MG63 (cell line): ENCODE results near the gene SKI. TPM values are rescaled to one million over a fixed set of nuclear protein-coding genes. Genes with fewer than 3 reads are reported as not detected.
"Not testable (repeated sequence)": the region's sequence is repeated elsewhere in the genome, so short reads cannot be mapped to it uniquely, and the experiment has no call there.

Experiments
- DNase-seq: peaks from one replicate; pipeline ENCODE4 v3.0.0-alpha.2; 2020
- H3K27me3 ChIP-seq: fragments of 250-450 bp; sonication (Bioruptor Pico); 2 replicates; pipeline ENCODE4 v1.5.1; 2020; ENCODE audit warnings: mild to moderate bottlenecking, moderate library complexity
- H3K36me3 ChIP-seq: fragments of 250-450 bp; sonication (Bioruptor Pico); 2 replicates; pipeline ENCODE4 v1.5.1; 2020; ENCODE audit warnings: mild to moderate bottlenecking, moderate library complexity
- H3K4me3 ChIP-seq: fragments of 250-450 bp; sonication (Bioruptor Pico); 2 replicates; pipeline ENCODE4 v1.5.1; 2020; ENCODE audit warnings: mild to moderate bottlenecking, moderate library complexity
- H3K9me3 ChIP-seq: fragments of 250-450 bp; sonication (Bioruptor Pico); 2 replicates; pipeline ENCODE4 v1.5.1; 2020; ENCODE audit warnings: mild to moderate bottlenecking, moderate library complexity
- total RNA-seq: library from RNA; depleted of rRNA; stranded (reverse); fragments of >200 nt; shearing (Covaris generic); gene quantifications from 2 replicates; pipeline ENCODE4 v1.2.3, GENCODE V29; 2014; ENCODE audit warnings: low replicate concordance

The SKI gene
- total RNA-seq, 1 experiment from 2014 or later = 9.2 TPM

DNA sequence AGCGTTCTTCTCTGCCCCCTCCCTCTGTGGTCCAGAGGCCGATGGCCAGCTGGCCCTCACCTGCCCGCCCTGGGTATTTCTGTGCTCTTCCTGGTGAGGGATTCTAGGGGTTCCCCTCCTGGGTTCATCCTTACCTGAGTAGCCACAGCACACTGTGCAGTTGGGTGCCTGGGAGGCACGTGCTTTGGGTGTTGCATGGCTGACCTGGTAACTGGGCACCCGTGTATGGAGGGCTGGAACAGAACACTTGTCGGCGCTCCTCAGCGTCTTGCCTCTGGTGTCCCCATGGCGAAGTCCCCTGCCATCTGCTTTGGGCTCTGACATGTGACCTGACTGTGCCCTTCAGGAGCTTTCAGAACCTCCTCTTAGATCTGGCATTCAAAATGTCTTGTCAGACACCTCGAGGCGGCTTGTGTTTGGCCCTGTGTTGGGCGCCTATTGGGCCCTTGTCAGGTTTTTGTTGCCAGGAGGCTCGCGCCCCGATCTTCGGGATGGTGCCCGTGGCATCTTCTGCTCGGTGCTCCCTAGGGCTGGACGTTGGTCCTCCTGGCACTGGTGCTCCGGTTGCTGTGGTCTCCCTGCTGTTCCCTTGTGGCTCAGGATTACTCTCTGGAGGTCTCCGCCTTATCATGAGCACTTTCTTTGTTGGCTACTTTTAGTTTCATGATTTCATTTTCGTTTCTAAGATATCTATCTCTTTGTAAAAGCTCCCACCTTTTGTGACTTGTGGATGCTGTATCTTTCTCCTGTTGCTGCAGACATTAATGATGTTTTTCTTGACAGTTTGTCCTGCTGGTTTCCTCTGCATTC is 28.5 kb downstream of the SKI start:
- H3K4me3 ChIP-seq = no peak overlapping the region
- peaks cover 8% of the 10 kb centered on the region for H3K9me3 ChIP-seq
- no peaks in the 10 kb centered on the region for H3K27me3 ChIP-seq
- H3K36me3 ChIP-seq = peaks cover 37% of the 10 kb centered on the region
- no peak for DNase-seq

- no peaks in the 10 kb centered on the region for H3K27me3 ChIP-seq
- H3K9me3 ChIP-seq = peaks cover 8% of the 10 kb centered on the region
- H3K4me3 ChIP-seq = no peak overlapping the region
- peaks cover 33% of the 10 kb centered on the region for H3K36me3 ChIP-seq
- DNase-seq = no peak
These were observed 29.1 kb downstream of the SKI start for GRCh38 chr1:2257245-2257627.

DNA sequence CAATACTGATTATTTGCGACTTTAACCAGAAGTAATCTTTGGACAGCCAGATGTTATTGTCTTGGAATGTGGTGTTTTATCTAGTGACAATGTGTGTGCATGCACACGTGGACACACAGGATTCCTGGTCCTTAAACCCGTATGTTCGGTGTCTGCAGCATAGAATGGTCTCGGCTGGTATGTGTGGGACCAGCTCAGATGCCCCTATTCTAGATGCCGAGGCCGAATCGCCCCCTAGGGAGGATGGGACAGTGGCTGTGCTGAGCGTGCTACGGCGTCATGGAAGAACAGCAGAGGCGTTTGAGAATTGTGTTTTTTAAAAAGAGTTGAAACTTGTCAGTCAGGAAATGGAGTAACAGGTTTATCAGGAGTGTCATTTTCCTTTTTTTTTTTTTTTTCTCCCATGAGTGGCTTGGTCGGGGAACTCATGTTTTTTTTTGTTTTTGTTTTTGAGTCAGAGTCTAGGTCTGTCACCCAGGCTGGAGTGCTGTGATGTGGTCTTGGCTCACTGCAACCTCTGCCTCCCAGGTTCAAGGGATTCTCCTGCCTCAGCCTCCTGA is 30.1 kb downstream of the SKI start:
- Histone ChIP-seq H3K27me3 (no peaks in the 10 kb centered on the region), H3K9me3 (peaks cover 8% of the 10 kb centered on the region), H3K36me3 (peaks cover 25% of the 10 kb centered on the region), H3K4me3 (no peak overlapping the region)
- no peak for DNase-seq

- H3K4me3 ChIP-seq = no peak overlapping the region
- no peak for DNase-seq
- H3K9me3 ChIP-seq = peaks cover 8% of the 10 kb centered on the region
- H3K36me3 ChIP-seq = peaks cover 17% of the 10 kb centered on the region
- no peaks in the 10 kb centered on the region for H3K27me3 ChIP-seq
These were observed 30.9 kb downstream of the SKI start for GRCh38 chr1:2258996-2259395.

- Histone ChIP-seq H3K36me3 (peaks cover 9% of the 10 kb centered on the region), H3K27me3 (no peaks in the 10 kb centered on the region), H3K4me3 (no peak overlapping the region), H3K9me3 (peaks cover 8% of the 10 kb centered on the region)
- DNase-seq = no peak
These were observed 31.7 kb downstream of the SKI start for GRCh38 chr1:2259668-2260402.

DNA sequence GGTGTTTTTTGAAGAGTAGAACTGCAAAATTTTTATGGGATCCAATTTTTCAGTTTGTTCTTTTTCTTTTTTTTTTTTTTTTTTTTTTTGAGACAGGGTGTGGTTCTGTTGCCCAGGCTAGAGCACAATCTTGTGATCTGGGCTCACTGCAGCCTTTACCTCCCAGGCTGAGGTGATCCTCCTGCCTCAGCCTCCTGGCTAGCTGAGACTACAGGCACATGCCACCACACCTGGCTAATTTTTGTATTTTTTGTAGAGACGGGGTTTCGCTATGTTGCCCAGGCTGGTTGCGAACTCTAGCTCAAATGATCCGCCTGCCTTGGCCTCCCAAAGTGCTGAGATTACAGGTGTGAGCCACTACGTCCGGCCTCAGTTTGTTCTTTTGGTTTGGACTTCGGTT is 32.4 kb downstream of the SKI start:
- not testable (repeated sequence) for H3K27me3 ChIP-seq, H3K9me3 ChIP-seq, H3K4me3 ChIP-seq, DNase-seq, H3K36me3 ChIP-seq

GRCh38 chr1:2260917-2261316 is 32.8 kb downstream of the SKI start:
- Histone ChIP-seq H3K4me3 (no peak overlapping the region), H3K9me3 (no peaks in the 10 kb centered on the region)

GRCh38 chr1:2261476-2262395 is 33.6 kb downstream of the SKI start:
- not testable (repeated sequence) for H3K27me3 ChIP-seq, H3K36me3 ChIP-seq, H3K9me3 ChIP-seq, DNase-seq, H3K4me3 ChIP-seq

More at GRCh38 chr1:2260917-2261316, 32.8 kb downstream of the SKI start:
- no peak for DNase-seq
- H3K27me3 ChIP-seq = no peaks in the 10 kb centered on the region
- H3K36me3 ChIP-seq = no peaks in the 10 kb centered on the region; the same call in 1 of the 2 replicates

GRCh38 chr1:2266301-2266975 is 38.3 kb downstream of the SKI start:
- no peak for DNase-seq
- Histone ChIP-seq H3K27me3 (no peaks in the 10 kb centered on the region), H3K9me3 (no peaks in the 10 kb centered on the region), H3K36me3 (no peaks in the 10 kb centered on the region; the same call in 1 of the 2 replicates), H3K4me3 (no peak overlapping the region)

- H3K27me3 ChIP-seq = no peaks in the 10 kb centered on the region
- no peak overlapping the region for H3K4me3 ChIP-seq
- H3K9me3 ChIP-seq = no peaks in the 10 kb centered on the region
- no peaks in the 10 kb centered on the region; the same call in 1 of the 2 replicates for H3K36me3 ChIP-seq
- DNase-seq = no peak
These were observed 39.1 kb downstream of the SKI start for GRCh38 chr1:2267051-2267830.

DNA sequence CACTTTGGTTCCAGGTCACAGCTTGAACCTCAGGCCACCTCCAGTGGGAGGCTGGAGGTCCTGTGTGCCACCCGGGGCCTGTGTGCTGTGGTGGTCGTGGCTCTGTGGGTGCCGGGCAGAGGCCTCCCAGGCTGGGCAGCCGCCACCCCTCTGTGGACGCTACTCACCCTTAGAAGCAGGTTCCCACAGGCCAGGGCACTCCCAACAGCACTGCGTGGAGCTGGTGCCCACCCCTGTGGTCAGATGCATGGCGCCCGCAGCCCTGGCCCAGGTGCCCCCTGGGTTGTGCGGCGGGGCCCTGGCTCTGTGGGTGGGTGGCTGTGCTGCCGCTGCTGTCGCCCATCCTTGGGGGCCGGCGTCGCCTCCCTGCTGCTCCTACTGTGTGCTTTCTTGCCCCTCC is 39.7 kb downstream of the SKI start:
- DNase-seq = no peak
- no peaks in the 10 kb centered on the region for H3K9me3 ChIP-seq
- H3K27me3 ChIP-seq = no peaks in the 10 kb centered on the region
- H3K4me3 ChIP-seq = no peak overlapping the region
- no peaks in the 10 kb centered on the region; the same call in 1 of the 2 replicates for H3K36me3 ChIP-seq

DNA sequence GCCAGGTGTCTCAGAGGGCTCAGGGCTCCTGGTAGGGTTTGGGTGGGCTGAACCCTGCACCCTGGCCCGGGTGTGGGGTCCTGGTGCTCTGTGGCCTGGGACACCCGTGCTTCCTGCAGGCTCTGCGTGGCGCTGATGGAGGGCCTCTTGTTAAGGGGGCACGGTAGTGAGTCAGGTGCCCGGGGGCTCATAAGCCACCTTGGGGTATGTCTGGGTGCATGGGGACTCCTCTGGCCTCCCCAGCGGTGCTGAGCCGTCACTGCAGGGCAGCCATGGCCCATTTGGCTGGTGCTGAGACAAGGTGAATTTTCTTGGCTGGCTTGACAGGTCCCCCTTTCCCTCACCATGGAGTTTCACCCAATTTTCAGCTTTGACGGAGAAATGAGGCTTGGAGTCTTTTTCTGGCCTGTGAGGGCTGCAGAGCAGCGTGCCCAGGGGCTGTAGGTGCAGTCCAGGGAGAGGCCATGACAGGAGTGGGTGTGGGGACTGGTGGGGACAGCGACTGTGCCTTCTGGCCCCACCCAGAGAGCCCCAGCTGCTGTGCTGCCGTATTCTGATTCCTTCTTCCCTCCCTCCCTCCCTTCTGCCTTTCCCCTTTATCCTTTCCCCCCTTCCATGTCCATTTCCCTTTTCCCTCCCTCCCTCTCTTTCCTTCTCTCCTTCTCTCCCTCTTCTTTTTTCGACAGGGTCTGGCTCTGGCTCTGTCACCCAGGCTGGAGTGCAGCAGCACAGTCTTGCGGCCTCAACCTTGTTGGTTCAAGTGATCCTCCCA is 40.4 kb downstream of the SKI start:
- no peaks in the 10 kb centered on the region for H3K27me3 ChIP-seq
- no peak overlapping the region for H3K4me3 ChIP-seq
- H3K9me3 ChIP-seq = no peaks in the 10 kb centered on the region
- DNase-seq = no peak
- no peaks in the 10 kb centered on the region; the same call in 1 of the 2 replicates for H3K36me3 ChIP-seq

- H3K4me3 ChIP-seq = no peak overlapping the region
- no peaks in the 10 kb centered on the region for H3K9me3 ChIP-seq
- no peaks in the 10 kb centered on the region; the same call in 1 of the 2 replicates for H3K36me3 ChIP-seq
- no peaks in the 10 kb centered on the region for H3K27me3 ChIP-seq
- no peak for DNase-seq
These were observed 41.2 kb downstream of the SKI start for GRCh38 chr1:2269193-2269921.

GRCh38 chr1:2269922-2270259 is 41.8 kb downstream of the SKI start:
- Histone ChIP-seq H3K36me3 (no peaks in the 10 kb centered on the region; the same call in none of the 2 replicates), H3K27me3 (no peaks in the 10 kb centered on the region), H3K9me3 (no peaks in the 10 kb centered on the region), H3K4me3 (no peak overlapping the region)
- DNase-seq = no peak
